GM19099 (cell line): ENCODE results near the gene CNTN1.

Source experiments
- POLR2A ChIP-seq: IDR thresholded peaks from 3 replicates; pipeline ENCODE4 v1.6.1; 2011; ENCODE audit warnings: low read depth; ENCODE audit not compliant: insufficient read length; ENCODE audit errors: extremely low read depth

Gene CNTN1

GRCh38 chr12:40946612-40947194, 254.5 kb downstream of the CNTN1 start:
- TF ChIP-seq POLR2A, result no peak

- no peak for TF ChIP-seq POLR2A
These were observed 255.6 kb downstream of the CNTN1 start for GRCh38 chr12:40947797-40948196.

DNA sequence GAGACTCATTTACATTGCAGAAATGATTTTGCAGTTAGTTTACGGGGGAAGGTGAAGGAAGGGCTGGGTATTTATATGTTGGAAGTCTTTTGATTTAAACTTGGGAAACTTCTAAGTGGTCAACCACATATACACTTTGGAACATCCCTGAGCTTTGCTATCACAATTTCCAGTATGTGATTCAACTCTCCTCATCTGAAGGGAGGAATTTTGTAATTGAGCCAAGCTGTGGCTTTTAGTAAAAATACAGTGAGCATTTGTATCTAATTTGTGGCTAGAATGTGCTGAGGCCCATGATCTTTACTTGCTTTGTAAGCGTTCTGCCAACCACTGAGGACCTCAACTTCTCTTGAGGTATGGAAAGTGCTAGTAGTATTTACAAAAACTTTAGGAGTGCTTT, 260.8 kb downstream of the CNTN1 start:
- no peak for TF ChIP-seq POLR2A

DNA sequence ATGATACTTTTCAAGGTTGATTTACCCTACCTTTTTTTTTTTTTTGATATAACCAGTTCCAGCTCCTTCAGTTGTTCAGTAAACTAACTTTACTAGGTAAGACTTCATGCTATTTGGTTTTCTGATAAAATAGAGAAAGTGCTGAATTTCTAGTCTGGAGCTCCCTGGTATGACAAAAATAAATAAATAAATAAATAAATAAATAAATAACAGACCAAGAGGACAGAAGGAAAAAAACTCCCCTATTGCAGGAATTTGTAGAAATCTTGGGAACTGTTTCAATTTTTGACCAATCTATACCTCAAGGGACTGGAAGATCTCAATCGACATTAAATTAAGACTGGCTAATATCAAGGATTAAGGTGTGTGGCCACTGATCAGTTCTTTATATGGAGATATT, 265.2 kb downstream of the CNTN1 start:
- no peak for TF ChIP-seq POLR2A

GRCh38 chr12:40959041-40959440, 266.8 kb downstream of the CNTN1 start:
- TF ChIP-seq POLR2A, result no peak

DNA sequence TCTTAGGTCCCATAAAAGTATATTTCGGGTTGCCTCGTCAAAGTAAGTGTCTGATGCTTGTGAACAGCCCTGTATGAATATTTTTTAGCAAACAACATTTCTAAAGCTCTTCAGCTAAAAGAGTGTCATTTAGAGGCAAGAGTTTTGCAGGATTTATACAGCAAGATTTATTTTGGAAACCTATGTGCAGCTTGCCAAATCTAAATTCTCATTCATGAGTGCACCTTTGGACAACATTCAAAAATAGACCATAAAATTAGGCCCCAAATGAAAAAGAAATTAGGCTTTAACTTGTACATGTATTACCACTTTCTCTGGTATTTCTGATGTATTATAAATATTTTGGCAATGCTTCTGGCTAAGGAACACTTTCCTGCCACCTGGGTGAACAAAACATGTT, 271.5 kb downstream of the CNTN1 start:
- no peak for TF ChIP-seq POLR2A

GRCh38 chr12:40969796-40970195, 277.6 kb downstream of the CNTN1 start:
- no peak for TF ChIP-seq POLR2A

GRCh38 chr12:40970320-40970907, 278.2 kb downstream of the CNTN1 start:
- no peak for TF ChIP-seq POLR2A

GRCh38 chr12:40971911-40972310, 279.7 kb downstream of the CNTN1 start:
- no peak for TF ChIP-seq POLR2A

DNA sequence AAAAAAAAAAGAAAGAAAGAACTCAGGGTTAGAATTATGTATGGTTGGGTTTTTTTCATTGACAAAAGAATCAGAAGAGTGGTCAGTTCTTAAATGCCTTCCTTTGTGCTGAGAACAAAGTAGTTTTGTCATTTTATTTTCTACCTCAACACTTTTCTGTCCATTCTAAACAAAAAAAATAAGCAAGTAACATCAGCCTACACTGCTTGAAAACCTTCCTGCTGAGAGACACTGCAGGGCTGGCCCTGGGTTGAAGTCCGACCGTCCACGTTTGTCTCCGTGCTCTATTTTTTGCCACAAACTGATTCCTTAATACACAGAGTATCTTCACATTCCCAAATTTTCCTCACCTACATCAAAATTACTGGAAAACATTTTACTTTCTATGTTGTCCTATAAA, 284.3 kb downstream of the CNTN1 start:
- TF ChIP-seq POLR2A, result no peak

DNA sequence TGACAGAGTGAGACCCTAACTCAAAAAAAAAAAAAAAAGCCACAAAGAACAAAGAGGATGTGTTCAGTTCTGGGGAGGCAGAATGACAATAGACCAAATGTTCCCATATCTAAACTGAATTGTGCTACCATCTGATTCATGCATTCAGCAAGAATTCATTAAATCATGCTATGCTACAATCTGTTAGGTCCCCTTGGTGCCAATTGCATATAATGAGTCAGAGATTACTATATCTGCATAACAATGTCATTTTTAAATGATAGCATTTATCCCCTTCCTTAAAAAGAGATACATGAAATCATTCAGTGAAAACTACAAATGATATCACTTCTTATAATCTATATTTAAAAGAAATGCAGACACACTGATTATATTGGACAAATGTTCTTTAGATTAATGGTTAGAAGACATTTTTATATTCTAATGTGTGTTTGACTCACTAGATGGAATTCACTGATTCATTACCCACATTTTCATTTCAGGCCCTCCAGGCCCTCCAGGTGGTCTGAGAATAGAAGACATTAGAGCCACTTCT, 288.3 kb downstream of the CNTN1 start:
- TF ChIP-seq POLR2A, result no peak

- no peak for TF ChIP-seq POLR2A
These were observed 293.8 kb downstream of the CNTN1 start for GRCh38 chr12:40986001-40986400.

GRCh38 chr12:40988355-40988754, 296.1 kb downstream of the CNTN1 start:
- TF ChIP-seq POLR2A, result no peak

DNA sequence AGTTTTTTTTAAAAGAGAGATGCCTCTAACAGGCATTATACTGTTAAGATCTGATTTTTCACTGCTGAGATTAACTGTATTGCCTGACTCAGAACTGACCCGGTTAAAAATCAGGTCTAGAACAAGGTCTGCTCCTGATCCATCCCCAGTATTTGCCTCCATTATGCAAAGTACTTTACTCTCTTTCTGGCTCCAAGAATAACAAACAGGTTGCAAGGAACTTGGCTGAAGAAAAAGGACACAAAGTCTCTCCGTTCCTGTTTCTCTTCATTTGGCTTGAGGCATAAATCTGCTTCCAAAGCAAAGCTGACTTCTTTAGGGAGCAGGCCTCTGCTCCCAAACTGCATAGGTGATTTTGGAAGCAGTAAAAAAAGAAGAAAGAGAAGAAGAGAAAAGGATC, 296.6 kb downstream of the CNTN1 start:
- TF ChIP-seq POLR2A, result no peak

GRCh38 chr12:40989785-40990184, 297.5 kb downstream of the CNTN1 start:
- TF ChIP-seq POLR2A, result no peak

- TF ChIP-seq POLR2A, result no peak
These were observed 299.9 kb downstream of the CNTN1 start for GRCh38 chr12:40992158-40992557.

DNA sequence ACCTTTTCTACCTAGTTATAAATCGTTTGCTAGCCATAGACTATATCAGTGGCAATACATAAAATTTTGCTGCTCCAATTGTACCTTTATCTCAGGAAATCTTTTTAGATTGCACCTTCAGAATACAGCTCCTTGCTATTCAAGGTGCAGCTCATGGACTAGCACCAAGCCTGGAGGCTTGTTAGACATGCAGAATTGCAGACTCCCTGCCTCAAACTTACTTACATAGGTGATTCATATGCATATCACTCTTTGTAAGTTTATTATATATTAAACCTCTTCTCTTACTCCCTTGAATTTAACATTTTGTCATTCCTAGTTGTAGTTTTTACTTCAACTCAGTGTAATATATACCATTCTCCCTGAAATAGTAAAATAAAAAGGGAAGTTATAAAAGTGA, 300.4 kb downstream of the CNTN1 start:
- no peak for TF ChIP-seq POLR2A

GRCh38 chr12:40993158-40993557, 300.9 kb downstream of the CNTN1 start:
- TF ChIP-seq POLR2A, result no peak

DNA sequence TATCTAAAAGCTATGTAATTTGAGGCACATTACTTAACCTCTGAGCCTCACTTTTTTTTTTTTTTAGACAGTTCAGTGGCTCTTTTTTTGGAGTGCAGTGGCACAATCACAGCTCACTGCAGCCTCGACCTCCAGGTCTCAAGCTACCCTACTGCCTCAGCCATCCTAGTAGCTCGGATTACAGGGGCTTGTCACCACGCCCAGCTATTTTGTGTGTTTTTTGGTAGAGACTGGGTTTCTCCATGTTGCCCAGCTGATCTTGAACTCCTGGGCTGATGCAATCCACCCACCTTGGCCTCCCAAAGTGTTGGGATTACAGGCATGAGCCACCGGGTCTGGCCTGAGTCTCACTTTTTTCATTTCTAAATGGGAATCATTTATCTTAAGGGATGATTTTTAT, 303.9 kb downstream of the CNTN1 start:
- no peak for TF ChIP-seq POLR2A
